ENCODE data around the gene API5.

DNA sequence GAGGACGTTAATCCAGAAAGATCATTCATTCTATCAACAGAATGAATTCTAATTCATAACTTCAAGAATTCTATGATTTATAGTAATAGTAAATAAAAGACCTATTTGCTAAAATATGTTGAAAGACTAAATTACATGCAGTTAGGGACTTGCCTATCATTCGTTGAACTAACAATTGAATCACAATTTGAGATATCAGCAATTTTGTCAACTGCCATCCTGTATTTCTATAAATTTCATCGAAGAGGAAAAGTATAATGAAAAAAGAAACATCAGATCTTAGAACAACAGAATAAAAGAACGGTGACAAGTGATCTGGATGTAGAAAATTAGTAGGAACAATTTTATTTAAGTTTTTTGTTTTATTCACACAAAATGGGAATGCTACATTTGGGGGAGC, 42.5 kb downstream of the API5 start:
- TF ChIP-seq, protein P1, sequence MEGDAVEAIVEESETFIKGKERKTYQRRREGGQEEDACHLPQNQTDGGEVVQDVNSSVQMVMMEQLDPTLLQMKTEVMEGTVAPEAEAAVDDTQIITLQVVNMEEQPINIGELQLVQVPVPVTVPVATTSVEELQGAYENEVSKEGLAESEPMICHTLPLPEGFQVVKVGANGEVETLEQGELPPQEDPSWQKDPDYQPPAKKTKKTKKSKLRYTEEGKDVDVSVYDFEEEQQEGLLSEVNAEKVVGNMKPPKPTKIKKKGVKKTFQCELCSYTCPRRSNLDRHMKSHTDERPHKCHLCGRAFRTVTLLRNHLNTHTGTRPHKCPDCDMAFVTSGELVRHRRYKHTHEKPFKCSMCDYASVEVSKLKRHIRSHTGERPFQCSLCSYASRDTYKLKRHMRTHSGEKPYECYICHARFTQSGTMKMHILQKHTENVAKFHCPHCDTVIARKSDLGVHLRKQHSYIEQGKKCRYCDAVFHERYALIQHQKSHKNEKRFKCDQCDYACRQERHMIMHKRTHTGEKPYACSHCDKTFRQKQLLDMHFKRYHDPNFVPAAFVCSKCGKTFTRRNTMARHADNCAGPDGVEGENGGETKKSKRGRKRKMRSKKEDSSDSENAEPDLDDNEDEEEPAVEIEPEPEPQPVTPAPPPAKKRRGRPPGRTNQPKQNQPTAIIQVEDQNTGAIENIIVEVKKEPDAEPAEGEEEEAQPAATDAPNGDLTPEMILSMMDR (IDR thresholded peaks at IDR 0.05; ENCODE audit: poor library complexity), result no peak
- TF ChIP-seq EZH2 (IDR thresholded peaks at IDR 0.05; ENCODE audit: borderline replicate concordance), result no peak
- TF ChIP-seq EZH2phosphoT487 (IDR thresholded peaks at IDR 0.05; ENCODE audit: low read depth, severe bottlenecking, unreplicated experiment), result no peak

Data from hepatocyte (in vitro differentiated cells).